GF-D8 (cell line): ENCODE results near the gene LCE1A.

Experiments
- DNase-seq: peaks from one replicate; lab custom pipeline; 2025; lab: John Stamatoyannopoulos, UW

The LCE1A gene, protein sequence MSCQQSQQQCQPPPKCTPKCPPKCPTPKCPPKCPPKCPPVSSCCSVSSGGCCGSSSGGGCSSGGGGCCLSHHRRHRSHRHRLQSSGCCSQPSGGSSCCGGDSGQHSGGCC

GRCh38 chr1:152827173-152827572 lies at the start of gene LCE1A:
Gene LCE1A, plus strand, starts transcription at chr1:152827473. Its CDS starts 0 bp downstream, at chr1:152827473.
- DNase-seq = no peak

GRCh38 chr1:152777510-152778137 lies 49.6 kb upstream of the LCE1A start:
- DNase-seq = no peak

- DNase-seq = no peak
These were observed 44.2 kb upstream of the LCE1A start for GRCh38 chr1:152783095-152783494.

DNA sequence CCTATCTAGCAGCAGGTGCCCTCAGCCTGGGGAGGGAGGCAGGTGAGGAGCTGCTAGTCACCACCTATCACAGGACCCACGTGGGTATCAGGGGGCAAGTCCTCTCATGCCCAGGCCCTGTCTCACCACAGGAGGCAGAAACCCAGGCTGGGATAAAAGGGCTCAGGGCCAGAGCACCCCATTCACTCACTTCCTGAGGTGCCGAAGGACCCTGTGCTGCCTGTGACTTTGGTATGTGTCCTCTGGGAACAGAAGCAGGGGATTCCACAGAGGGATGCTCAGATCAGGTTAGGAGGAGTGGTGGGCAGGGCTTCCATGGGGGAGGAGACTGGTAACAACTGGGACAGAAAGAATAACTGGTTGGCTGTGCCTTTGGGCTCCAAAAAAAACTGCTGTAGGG lies 41.2 kb upstream of the LCE1A start, which contains the start of gene LCE1E:
LCE1E (plus strand) TSS at position 181 of the 400 bp plus-strand sequence. CDS start 1,043 bp downstream, outside the sequence.
- DNase-seq = no peak

DNA sequence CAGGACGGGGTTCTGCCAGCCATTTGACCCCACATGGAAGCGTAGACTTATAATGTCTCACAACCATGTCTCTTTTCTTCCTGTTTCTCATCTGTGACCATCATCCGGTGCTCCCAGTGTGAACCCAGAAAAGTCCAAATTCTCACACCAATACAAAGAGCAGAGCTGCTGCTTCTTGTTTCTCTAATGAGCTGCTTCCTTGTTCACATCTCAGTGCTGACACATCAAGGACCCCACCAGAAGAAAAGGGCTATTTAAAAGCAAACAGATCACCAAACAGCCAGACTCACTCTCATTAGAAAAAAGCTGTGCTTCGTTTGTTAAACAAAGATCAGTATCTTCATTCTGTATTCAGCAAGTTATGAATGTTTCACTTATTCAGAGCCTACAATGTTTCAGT lies 31.6 kb upstream of the LCE1A start:
- no peak for DNase-seq

DNA sequence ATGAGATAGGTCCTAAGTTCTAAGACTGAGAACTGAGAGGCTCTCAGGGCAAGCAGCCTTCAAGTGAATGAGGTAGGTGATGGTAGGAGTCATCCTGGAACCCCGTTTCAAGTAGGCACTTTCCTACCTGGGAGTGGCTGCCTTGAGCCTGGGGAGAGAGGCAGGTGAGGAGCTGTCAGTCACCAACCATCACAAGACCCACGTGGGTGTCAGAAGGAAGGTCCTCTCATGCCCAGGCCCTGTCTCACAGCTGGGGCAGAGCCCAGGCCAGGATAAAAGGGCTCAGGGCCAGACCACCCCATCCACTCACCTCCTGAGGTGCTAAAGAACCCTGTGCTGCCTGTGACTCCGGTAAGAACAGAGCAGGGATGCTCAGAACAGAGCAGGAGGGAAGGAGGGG lies 30.9 kb upstream of the LCE1A start, which contains the start of gene LCE1D:
LCE1D (plus strand) TSS at position 301 of the 400 bp plus-strand sequence. CDS start 1,074 bp downstream, outside the sequence.
- no peak for DNase-seq

DNA sequence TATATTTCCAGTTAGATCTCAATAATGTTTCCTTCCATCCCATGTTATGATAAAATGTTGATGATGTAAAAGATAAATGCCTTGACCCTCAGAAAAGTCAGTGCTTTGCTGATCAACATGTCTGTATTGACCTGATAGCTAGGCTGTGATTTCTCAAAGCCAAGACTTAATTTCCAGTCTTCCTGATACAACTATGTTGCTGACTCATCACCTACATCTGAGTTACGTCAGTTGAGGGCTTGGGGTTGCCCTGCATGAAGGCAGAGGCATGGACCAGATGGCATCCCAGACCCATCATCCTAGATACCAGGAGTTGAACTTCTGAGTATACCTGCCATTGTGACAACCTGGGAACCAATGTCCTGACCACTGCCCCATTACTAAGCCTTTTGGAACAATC lies 25.9 kb upstream of the LCE1A start:
- no peak for DNase-seq

DNA sequence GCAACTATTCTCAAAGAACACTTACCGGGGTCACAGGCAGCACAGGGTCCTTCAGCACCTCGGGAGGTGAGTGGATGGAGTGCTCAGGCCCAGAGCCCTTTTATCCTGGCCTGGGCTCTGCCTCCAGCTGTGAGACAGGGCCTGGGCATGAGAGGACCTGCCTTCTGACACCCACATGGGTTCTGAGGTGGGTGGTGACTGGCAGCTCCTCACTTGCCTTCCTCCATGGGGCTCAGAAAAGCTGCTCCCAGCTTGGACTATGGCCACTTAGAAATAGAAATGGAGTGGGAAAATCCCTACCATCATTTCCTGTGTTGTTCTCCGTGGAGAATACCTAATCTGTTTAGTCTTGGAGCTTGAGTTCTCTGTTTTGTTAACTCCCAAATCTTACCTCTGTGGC lies 20.7 kb upstream of the LCE1A start, which contains the start of gene LCE1C:
LCE1C (minus strand) TSS at position 76 of the 400 bp plus-strand sequence. CDS start 1,173 bp downstream, outside the sequence.
- no peak for DNase-seq

DNA sequence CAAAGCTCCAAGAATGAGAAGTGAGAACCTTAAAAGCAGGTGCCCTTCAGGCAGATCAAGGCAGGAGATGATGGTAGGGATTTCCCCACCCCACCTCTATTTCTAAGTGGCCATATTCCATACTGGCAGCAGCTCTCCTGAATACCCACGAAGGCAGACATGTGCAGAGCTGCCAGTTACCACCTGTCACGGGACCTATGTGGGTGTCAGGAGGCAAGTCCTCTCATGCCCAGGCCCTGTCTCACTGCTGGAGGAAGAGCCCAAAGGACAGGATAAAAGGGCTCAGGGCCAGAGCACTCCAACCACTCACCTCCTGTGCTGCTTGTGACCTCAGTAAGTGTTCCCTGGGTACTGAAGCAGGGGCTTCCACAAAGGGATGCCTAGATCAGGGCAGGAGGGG lies 16.2 kb upstream of the LCE1A start:
- DNase-seq = no peak

DNA sequence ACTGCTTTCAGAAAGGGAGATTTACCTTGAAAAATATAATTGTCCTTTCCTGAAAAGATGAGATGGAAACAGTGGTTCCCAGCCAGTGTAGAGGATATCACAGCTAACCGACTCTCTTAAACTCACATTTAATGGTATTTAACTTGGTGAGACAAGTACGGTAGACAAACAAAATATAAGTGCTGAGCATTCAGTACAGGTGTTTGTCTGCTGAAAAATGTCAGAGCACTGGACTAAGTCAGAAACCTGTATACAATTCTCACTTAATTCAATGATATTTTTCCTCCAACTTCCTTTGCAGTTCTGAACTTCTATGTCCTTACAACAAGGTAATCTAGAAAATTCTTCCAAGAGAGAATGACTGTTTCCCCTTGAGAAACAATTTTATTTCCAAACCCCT lies 15.6 kb upstream of the LCE1A start, which contains the start of gene LCE1B:
LCE1B (plus strand) TSS at position 301 of the 400 bp plus-strand sequence. CDS start 476 bp downstream, outside the sequence.
- no peak for DNase-seq

GRCh38 chr1:152817309-152817708 lies 10.0 kb upstream of the LCE1A start:
- DNase-seq = no peak

GRCh38 chr1:152823294-152823693 lies 4.0 kb upstream of the LCE1A start:
- no peak for DNase-seq

- no peak for DNase-seq
These were observed 2.3 kb upstream of the LCE1A start for GRCh38 chr1:152824964-152825363.

DNA sequence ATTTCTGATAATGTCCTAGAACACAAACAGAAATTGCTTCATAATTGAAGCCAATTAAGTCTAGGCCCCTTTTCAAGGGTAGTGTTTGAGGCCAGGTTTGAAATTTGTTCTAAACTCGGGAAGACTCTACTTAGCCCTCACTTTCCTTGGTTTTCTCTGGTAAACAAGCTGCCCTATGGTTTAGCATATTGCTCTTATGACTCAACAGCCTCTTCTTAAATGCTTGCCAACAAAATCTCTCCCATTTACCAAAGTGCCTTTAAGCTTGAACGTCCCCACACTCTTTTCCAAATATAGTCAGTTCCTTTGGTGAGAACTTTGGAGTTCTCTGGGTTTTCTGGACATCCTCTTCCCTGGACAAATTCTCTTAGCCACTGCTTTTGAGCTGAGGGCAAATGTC lies 9.6 kb downstream of the LCE1A start:
- DNase-seq = no peak

DNA sequence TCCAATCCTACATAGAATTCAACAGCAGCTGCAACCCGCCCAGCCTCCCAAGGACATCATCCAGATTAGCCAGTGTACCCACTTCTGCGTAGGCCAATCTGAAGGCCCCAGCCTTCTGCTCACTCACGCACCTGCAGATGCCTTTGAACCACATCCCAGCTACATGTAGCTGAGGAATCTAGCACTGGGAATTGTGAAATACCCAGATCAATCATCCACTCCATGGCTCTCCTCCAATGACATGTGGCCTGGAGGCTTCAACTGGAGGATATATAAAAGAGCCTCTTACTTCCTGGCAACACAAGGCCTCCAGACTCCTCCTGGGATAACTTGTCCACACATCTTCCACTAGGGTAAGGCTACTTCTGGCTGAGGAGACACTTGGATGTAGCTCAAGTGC lies 15.3 kb downstream of the LCE1A start, which contains the start of gene LCE6A:
LCE6A (plus strand) TSS at position 301 of the 400 bp plus-strand sequence. CDS start 665 bp downstream, outside the sequence.
- DNase-seq = no peak

DNA sequence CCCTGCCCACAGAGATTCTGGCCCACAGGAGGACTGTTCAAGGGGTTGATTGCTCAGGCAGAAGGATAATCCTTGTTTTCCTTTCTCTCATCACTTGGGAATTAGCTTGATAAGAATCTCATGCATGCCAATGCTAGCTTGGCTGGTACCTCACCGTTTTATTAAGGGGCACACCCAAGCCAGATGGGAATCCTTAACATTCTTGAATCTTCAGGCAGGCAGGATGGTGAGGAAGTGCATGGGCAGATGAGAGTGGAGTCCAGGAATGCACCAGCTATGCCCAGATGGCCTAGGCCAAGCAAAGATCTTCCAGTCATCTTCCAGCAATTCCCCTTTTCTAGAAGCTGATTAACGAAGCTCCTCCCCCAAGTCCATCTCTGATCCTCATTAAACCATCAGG lies 28.4 kb downstream of the LCE1A start:
- no peak for DNase-seq

GRCh38 chr1:152858062-152858461 lies 30.8 kb downstream of the LCE1A start:
- DNase-seq = no peak

DNA sequence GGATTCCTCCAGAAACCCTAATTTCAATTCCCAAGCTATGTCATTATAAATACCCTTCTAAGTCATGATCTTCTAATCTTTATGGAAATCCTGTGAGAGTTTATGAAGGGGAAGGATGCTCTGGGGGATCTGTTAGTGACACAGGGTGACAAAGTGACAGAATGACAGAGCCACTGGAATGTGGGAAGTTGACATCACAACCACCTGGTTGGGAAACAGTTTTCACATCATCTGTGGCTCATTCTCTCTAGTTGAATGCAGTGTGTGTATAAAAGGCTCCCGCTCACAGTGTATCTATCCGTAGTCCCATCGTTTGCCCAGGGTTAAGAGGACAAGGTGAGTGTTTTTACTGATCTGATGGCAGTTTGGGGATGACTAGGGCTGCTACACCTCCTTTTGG lies 32.4 kb downstream of the LCE1A start, which contains the start of gene LCE7A:
LCE7A (plus strand) TSS at position 301 of the 400 bp plus-strand sequence. CDS start 702 bp downstream, outside the sequence.
- no peak for DNase-seq

DNA sequence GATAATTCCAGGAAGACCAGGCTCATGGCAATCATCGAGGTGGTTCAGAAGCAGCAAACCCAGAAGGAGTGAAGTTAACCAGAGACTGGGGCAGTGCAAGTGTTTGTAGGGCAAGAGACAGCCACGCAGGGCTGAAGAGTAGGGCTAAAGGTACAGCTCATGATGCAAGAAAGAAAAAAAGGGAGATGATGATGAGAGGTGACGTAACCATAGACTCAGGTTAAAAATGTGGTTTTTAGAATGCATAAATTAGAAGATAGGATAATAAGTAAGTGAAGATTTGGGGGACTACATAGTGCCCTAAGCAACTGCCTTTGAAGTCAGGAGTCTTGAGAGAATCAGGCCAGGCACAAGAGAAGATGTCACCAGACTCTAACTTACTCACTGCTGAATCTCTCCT lies 32.9 kb downstream of the LCE1A start:
- no peak for DNase-seq

- DNase-seq = no peak
These were observed 34.1 kb downstream of the LCE1A start for GRCh38 chr1:152861374-152861773.

GRCh38 chr1:152864443-152864842 lies 37.2 kb downstream of the LCE1A start:
- no peak for DNase-seq

DNA sequence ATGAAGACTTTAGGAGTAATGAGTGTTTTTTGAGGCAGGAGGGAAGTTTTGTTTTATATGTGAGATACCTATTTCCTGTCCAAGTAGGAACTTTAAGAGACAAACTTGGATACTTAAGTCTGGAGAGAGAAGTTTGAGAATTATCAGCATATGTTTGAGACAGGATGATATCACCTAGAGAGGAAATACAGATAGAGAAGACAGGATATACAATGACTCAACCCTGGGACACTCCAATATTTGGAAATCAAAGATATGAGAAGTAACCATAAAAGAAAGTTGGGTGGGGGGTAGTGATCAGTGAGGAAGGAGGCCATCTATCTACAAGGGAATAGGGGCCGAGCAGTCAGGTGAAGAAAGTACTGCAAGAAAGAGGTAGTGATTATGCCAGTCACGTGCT lies 39.0 kb downstream of the LCE1A start:
- no peak for DNase-seq

- no peak for DNase-seq
These were observed 42.6 kb downstream of the LCE1A start for GRCh38 chr1:152869808-152870419.
